IMR-90 (cell line): ENCODE data around the gene TYR. TPM values are rescaled to one million over a fixed set of nuclear protein-coding genes. Genes with fewer than 3 reads are reported as not detected.

Source experiments
- ATAC-seq: fragments of 200-7000 bp; cut with Tn5 transposase; 2 replicates; pipeline ENCODE4 v1.9.1; 2020; ENCODE audit warnings: low read depth, mild to moderate bottlenecking, moderate library complexity
- BruUV-seq: library from RNA; stranded (reverse); fragments of 400-500 nt; replicated peaks from 2 replicates; lab custom pipeline; 2021; lab: Mats Ljungman, UMichigan
- CTCF ChIA-PET: fragments of 300-600 bp; formaldehyde crosslinking; extraction: SDS; loops from one replicate; lab custom pipeline; 2021; ENCODE audit warnings: antibody characterized with exemption; lab: Yijun Ruan, JAX
- POLR2A ChIA-PET: fragments of 300-600 bp; sonication (Branson Sonifier 250); formaldehyde crosslinking; loops from one replicate; lab custom pipeline; 2022; ENCODE audit warnings: antibody characterized with exemption; ENCODE audit not compliant: unreplicated experiment; lab: Charles Lee
- DNase-seq: peaks from one replicate; pipeline ENCODE4 v3.0.0; 2013
- H2AFZ ChIP-seq: replicated peaks from 2 replicates; pipeline ENCODE3; 2013; ENCODE audit warnings: low read length, mild to moderate bottlenecking; ENCODE audit not compliant: poor library complexity
- H2AK5ac ChIP-seq: 2 replicates; pipeline ENCODE4 v1.6.1; 2013; ENCODE audit warnings: low read depth, low read length, inconsistent platforms
- H2AK9ac ChIP-seq: replicated peaks from 2 replicates; pipeline ENCODE3; 2013; ENCODE audit warnings: mild to moderate bottlenecking, low read depth, low read length, moderate library complexity; ENCODE audit not compliant: poor library complexity
- H2BK120ac ChIP-seq: 2 replicates; pipeline ENCODE4 v1.6.1; 2013; ENCODE audit warnings: low read depth, low read length, inconsistent platforms
- H2BK15ac ChIP-seq: 3 replicates; pipeline ENCODE4 v1.6.1; 2013; ENCODE audit warnings: low read depth, low read length, inconsistent platforms
- H2BK20ac ChIP-seq: 2 replicates; pipeline ENCODE4 v1.6.1; 2013; ENCODE audit warnings: low read depth, mild to moderate bottlenecking, inconsistent platforms, low read length, moderate library complexity
- H2BK5ac ChIP-seq: 2 replicates; pipeline ENCODE4 v1.6.1; 2013; ENCODE audit warnings: mild to moderate bottlenecking, low read depth, low read length, inconsistent platforms; ENCODE audit not compliant: poor library complexity, severe bottlenecking
- H3K14ac ChIP-seq: replicated peaks from 2 replicates; pipeline ENCODE4 v1.6.1; 2013; ENCODE audit warnings: low read depth, low read length, inconsistent platforms
- H3K18ac ChIP-seq: 2 replicates; pipeline ENCODE4 v1.6.1; 2013; ENCODE audit warnings: low read depth, low read length, control low read depth
- H3K23ac ChIP-seq: 2 replicates; pipeline ENCODE4 v1.6.1; 2013; ENCODE audit warnings: low read depth, low read length, inconsistent platforms
- H3K27ac ChIP-seq: 2 replicates; pipeline ENCODE4 v1.5.1; 2013; ENCODE audit warnings: mild to moderate bottlenecking, control low read depth, low read length; ENCODE audit not compliant: insufficient read depth
- H3K27me3 ChIP-seq: 2 replicates; pipeline ENCODE4 v1.6.1; 2013; ENCODE audit warnings: low read length; ENCODE audit not compliant: control insufficient read depth, insufficient read depth
- H3K36me3 ChIP-seq: 2 replicates; pipeline ENCODE4 v1.6.1; 2013; ENCODE audit warnings: low read length, mixed read lengths; ENCODE audit not compliant: control insufficient read depth, insufficient read depth
- H3K4ac ChIP-seq: 2 replicates; pipeline ENCODE4 v1.6.1; 2013; ENCODE audit warnings: low read depth, low read length, inconsistent platforms
- H3K4me1 ChIP-seq: 2 replicates; pipeline ENCODE4 v1.6.1; 2013; ENCODE audit warnings: low read length, mixed read lengths; ENCODE audit not compliant: control insufficient read depth, insufficient read depth
- H3K4me2 ChIP-seq: 2 replicates; pipeline ENCODE4 v1.6.1; 2013; ENCODE audit warnings: low read depth, mild to moderate bottlenecking, control low read depth, low read length, moderate library complexity
- H3K4me3 ChIP-seq: 2 replicates; pipeline ENCODE4 v1.5.1; 2013; ENCODE audit warnings: low read depth, mild to moderate bottlenecking, control low read depth, low read length, moderate library complexity; ENCODE audit not compliant: insufficient read depth
- H3K56ac ChIP-seq: 2 replicates; pipeline ENCODE4 v1.6.1; 2013; ENCODE audit warnings: low read length, inconsistent platforms; ENCODE audit not compliant: insufficient read depth; ENCODE audit errors: extremely low read depth
- H3K79me1 ChIP-seq, 2 experiments: 2 replicates each; pipeline ENCODE4 v1.6.1; 2013; ENCODE audit warnings: low read length in 2 of 2, inconsistent platforms in 1 of 2, low read depth in 1 of 2
- H3K9ac ChIP-seq: 2 replicates; pipeline ENCODE4 v1.6.1; 2013; ENCODE audit warnings: low read depth, low read length, control low read depth
- H3K9me1 ChIP-seq: 2 replicates; pipeline ENCODE4 v1.6.1; 2013; ENCODE audit warnings: low read length, inconsistent platforms; ENCODE audit not compliant: insufficient read depth
- H3K9me3 ChIP-seq: 2 replicates; pipeline ENCODE4 v1.6.1; 2013; ENCODE audit warnings: low read length; ENCODE audit not compliant: control insufficient read depth, insufficient read depth
- H4K20me1 ChIP-seq: 2 replicates; pipeline ENCODE4 v1.6.1; 2013; ENCODE audit warnings: low read length, inconsistent platforms; ENCODE audit not compliant: insufficient read depth
- H4K5ac ChIP-seq: 2 replicates; pipeline ENCODE4 v1.6.1; 2013; ENCODE audit warnings: mild to moderate bottlenecking, low read depth, low read length, control low read depth
- H4K8ac ChIP-seq, 2 experiments: 2 replicates each; pipeline ENCODE4 v1.6.1; 2013; ENCODE audit warnings: low read depth in 2 of 2, low read length in 2 of 2, control low read depth in 1 of 2, inconsistent platforms in 1 of 2
- H4K91ac ChIP-seq: 2 replicates; pipeline ENCODE4 v1.6.1; 2013; ENCODE audit warnings: low read depth, low read length, inconsistent platforms; ENCODE audit not compliant: insufficient read depth
- BHLHE40 ChIP-seq: fragments of 150-350 bp; IDR thresholded peaks from 2 replicates; pipeline ENCODE4 v1.6.1; 2016; ENCODE audit warnings: mild to moderate bottlenecking, low read depth, low read length
- CEBPB ChIP-seq: IDR thresholded peaks from 2 replicates; pipeline ENCODE4 v1.6.1; 2012; ENCODE audit warnings: low read depth, low read length, improper control_type of control experiment
- CHD1 ChIP-seq: IDR thresholded peaks from 2 replicates; pipeline ENCODE4 v1.6.1; 2012; ENCODE audit warnings: low read depth, low read length, improper control_type of control experiment
- FOS ChIP-seq: fragments of 150-350 bp; IDR thresholded peaks from 2 replicates; pipeline ENCODE4 v1.6.1; 2016; ENCODE audit warnings: low read depth, low read length
- MAFK ChIP-seq: IDR thresholded peaks from 2 replicates; pipeline ENCODE4 v1.6.1; 2012; ENCODE audit warnings: low read depth, low read length, improper control_type of control experiment
- MAZ ChIP-seq: IDR thresholded peaks from 2 replicates; pipeline ENCODE4 v1.6.1; 2012; ENCODE audit warnings: low read depth, mild to moderate bottlenecking, low read length, improper control_type of control experiment, moderate library complexity, borderline replicate concordance
- MXI1 ChIP-seq: IDR thresholded peaks from 2 replicates; pipeline ENCODE4 v1.6.1; 2012; ENCODE audit warnings: low read depth, mild to moderate bottlenecking, low read length, moderate library complexity, borderline replicate concordance
- NFE2L2 ChIP-seq: fragments of 150-350 bp; IDR thresholded peaks from 2 replicates; pipeline ENCODE4 v1.6.1; 2016; ENCODE audit warnings: low read depth, mild to moderate bottlenecking, low read length
- POLR2A ChIP-seq: IDR thresholded peaks from 2 replicates; pipeline ENCODE4 v1.6.1; 2012; ENCODE audit warnings: mild to moderate bottlenecking, low read depth, low read length
- RAD21 ChIP-seq: IDR thresholded peaks from 2 replicates; pipeline ENCODE4 v1.6.1; 2012; ENCODE audit warnings: low read length, improper control_type of control experiment
- RCOR1 ChIP-seq: IDR thresholded peaks from 2 replicates; pipeline ENCODE4 v1.6.1; 2012; ENCODE audit warnings: mild to moderate bottlenecking, low read length, improper control_type of control experiment; ENCODE audit not compliant: insufficient replicate concordance
- RFX5 ChIP-seq: IDR thresholded peaks from 2 replicates; pipeline ENCODE4 v1.8.0; 2012; ENCODE audit warnings: low read depth, mild to moderate bottlenecking, low read length, moderate library complexity
- WGBS, 2 experiments: methylation state at CpG; one replicate each; pipeline versions ENCODE4 v1.1.5 to v1.1.7; 2013; ENCODE audit warnings: missing lambda C conversion rate in 2 of 2; ENCODE audit not compliant: insufficient read length in 1 of 2; ENCODE audit errors: extremely low coverage in 2 of 2; 5-methylcytosine and 5-hydroxymethylcytosine counted together
- dilution Hi-C: fragments of 300-500 bp; cut with HindIII; formaldehyde crosslinking; loops from one replicate; pipeline ENCODE4 v1.14.3; 2018; ENCODE audit warnings: low sequenced_read_pairs; ENCODE audit not compliant: unreplicated experiment
- in situ Hi-C: fragments of 300-500 bp; cut with MboI; formaldehyde crosslinking; loops from 3 replicates; pipeline ENCODE4 v1.14.3; 2019; ENCODE audit warnings: low sequenced_read_pairs, inconsistent platforms, mixed read lengths
- intact Hi-C: fragments of 100-400 bp; cut with micrococcal nuclease; formaldehyde crosslinking; loops from 2 replicates; pipeline ENCODE4 v1.10.0; 2022
- polyA plus RNA-seq, 3 experiments: library from polyadenylated mRNA; depleted of rRNA; stranded (reverse); fragments of >200 nt; gene quantifications; 2 replicates each; pipeline ENCODE4 v1.2.3, GENCODE V29; 2012; ENCODE audit warnings: low replicate concordance in 1 of 3
- total RNA-seq: library from RNA; depleted of rRNA; stranded (reverse); fragments of >200 nt; gene quantifications from 2 replicates; pipeline ENCODE4 v1.2.3, GENCODE V29; 2012
- TF ChIP-seq, protein P1 (sequence below): fragments of 150-350 bp; IDR thresholded peaks from 2 replicates; pipeline ENCODE4 v1.6.1; 2016; ENCODE audit warnings: low read depth, mild to moderate bottlenecking, low read length, moderate library complexity, borderline replicate concordance
- TF ChIP-seq, protein P2 (sequence below): conservative IDR thresholded peaks from 2 replicates; pipeline ENCODE4 v1.5.1; 2012; ENCODE audit warnings: mild to moderate bottlenecking, low read depth, low read length, improper control_type of control experiment

Gene TYR
- total and polyA plus RNA-seq, 2 of the 4 experiments (the other 2 are of a cell fraction) = not detected

DNA sequence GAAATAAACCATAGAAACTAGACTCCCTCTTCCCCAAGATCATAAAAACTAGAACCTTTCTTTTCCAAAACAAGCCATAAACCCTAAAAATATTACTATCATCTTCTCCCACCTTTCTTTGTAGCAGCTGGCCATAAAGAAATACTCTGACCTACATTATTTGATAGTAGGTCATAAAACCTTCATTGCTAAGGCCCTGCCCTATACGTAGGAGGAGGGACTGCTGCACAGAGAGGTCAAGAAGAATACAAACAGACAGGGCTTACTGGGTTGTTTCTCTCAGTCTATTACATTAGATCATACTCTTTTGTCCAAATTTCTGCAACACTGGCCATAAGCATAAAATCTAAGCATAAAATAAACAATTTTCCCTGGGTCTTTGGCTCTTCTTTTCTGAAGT lies 101.5 kb downstream of the TYR start:
- TF ChIP-seq POLR2A (no peak), CHD1 (no peak), RCOR1 (no peak), BHLHE40 (no peak), CEBPB (no peak), RFX5 (no peak), RAD21 (no peak), FOS (no peak), NFE2L2 (no peak), MAFK (no peak), MAZ (no peak), MXI1 (no peak)
- TF ChIP-seq, protein P1, sequence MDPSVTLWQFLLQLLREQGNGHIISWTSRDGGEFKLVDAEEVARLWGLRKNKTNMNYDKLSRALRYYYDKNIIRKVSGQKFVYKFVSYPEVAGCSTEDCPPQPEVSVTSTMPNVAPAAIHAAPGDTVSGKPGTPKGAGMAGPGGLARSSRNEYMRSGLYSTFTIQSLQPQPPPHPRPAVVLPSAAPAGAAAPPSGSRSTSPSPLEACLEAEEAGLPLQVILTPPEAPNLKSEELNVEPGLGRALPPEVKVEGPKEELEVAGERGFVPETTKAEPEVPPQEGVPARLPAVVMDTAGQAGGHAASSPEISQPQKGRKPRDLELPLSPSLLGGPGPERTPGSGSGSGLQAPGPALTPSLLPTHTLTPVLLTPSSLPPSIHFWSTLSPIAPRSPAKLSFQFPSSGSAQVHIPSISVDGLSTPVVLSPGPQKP = no peak
- TF ChIP-seq, protein P2, sequence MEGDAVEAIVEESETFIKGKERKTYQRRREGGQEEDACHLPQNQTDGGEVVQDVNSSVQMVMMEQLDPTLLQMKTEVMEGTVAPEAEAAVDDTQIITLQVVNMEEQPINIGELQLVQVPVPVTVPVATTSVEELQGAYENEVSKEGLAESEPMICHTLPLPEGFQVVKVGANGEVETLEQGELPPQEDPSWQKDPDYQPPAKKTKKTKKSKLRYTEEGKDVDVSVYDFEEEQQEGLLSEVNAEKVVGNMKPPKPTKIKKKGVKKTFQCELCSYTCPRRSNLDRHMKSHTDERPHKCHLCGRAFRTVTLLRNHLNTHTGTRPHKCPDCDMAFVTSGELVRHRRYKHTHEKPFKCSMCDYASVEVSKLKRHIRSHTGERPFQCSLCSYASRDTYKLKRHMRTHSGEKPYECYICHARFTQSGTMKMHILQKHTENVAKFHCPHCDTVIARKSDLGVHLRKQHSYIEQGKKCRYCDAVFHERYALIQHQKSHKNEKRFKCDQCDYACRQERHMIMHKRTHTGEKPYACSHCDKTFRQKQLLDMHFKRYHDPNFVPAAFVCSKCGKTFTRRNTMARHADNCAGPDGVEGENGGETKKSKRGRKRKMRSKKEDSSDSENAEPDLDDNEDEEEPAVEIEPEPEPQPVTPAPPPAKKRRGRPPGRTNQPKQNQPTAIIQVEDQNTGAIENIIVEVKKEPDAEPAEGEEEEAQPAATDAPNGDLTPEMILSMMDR = no peak
- Histone ChIP-seq H3K9me1 (no peaks in the 10 kb centered on the region), H3K4me2 (no peak overlapping the region), H3K4me1 (no peaks in the 10 kb centered on the region), H2BK5ac (no peak overlapping the region), H3K27me3 (no peaks in the 10 kb centered on the region), H4K91ac (no peak overlapping the region), H2AK5ac (no peak overlapping the region), H3K14ac (no peak overlapping the region), H3K4me3 (no peak overlapping the region), H3K27ac (no peak overlapping the region), H3K23ac (no peak overlapping the region), H4K5ac (no peak overlapping the region), H3K36me3 (no peaks in the 10 kb centered on the region), H3K56ac (no peak overlapping the region), H2BK20ac (no peak overlapping the region), H2BK15ac (no peak overlapping the region), H3K9me3 (no peaks in the 10 kb centered on the region), H3K9ac (no peak overlapping the region), H3K79me1 (no peaks in the 10 kb centered on the region), H3K18ac (no peak overlapping the region), H2AK9ac (no peak overlapping the region), H4K8ac (no peak overlapping the region), H2AFZ (no peak overlapping the region), H2BK120ac (no peak overlapping the region), H3K4ac (no peak overlapping the region), H4K20me1 (no peaks in the 10 kb centered on the region)
- WGBS, 2 experiments = no CpG with 5 or more reads among the region's 1 CpG
- CTCF ChIA-PET = no interaction called here
- ATAC-seq (no peak), DNase-seq (no peak)
- POLR2A ChIA-PET = no interaction called here
- in situ Hi-C loops (no loop called here), dilution Hi-C loops (no loop called here), intact Hi-C loops (no loop called here)
- no TSS peak for BruUV-seq
